Measurements from ENCODE around the gene TRAF2. TPM values are rescaled to one million over a fixed set of nuclear protein-coding genes. Genes with fewer than 3 reads are reported as not detected.

Gene TRAF2
- total RNA-seq, 1 experiment from 2014 or later: 29.2 TPM

DNA sequence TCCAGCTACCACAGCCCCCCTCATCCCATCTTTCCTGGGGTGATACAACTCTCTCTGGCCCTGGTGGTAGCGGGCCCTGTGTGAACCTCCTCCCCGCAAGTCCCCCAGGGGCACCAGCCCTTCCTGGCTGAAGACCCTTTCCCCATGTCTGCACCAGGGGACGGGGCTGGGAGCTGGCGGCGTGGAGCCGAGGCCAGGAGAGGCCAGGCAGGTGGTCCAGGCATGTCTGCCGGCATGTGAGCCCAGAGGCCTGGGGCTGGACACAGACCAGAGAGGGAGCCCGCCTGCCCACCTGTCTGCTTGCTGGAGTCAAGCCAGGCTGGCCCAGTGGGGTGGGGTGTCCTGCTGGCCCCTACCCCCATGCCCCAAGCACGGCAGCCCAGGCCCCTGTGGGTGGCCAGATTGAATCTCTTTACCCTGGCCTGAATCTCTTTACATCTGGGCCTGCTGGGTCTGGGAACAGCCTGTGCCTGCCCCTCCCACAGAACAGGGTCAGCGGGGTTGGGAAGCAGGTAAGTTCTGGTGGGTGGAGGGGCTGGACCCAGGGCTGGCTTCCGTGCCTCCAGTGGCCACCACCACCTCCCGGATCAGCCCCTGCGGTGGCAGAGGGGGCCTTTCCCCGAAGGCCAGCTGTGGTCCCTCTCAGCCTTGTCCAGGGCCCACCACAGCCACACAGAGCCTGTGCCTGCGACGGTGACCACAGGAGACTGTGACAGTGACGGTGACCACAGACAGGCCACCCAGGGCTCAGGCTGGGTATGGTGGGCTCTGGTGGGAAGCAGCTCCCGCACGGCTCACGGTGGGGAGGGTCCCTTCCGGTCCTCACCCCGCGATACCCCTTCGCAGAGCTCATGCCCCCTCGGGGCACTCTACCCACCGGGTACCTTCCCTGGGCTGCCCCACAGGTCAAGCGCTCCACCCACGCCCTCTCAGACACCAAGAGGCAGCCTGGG, 72.9 kb downstream of the TRAF2 start:
- H3K4me1 ChIP-seq (ENCODE audit: insufficient read depth, low read length, poor library complexity, severe bottlenecking): no peaks in the 10 kb centered on the region
- POLR2A ChIA-PET (ENCODE audit: low non-redundant PET): no interaction called here
- no peaks in the 10 kb centered on the region for H3K27me3 ChIP-seq (replicated peaks; ENCODE audit: insufficient read depth, low read depth, low read length, poor library complexity)
- no peak overlapping the region for H3K4me3 ChIP-seq (ENCODE audit: low read depth, low read length, poor library complexity, severe bottlenecking)
- no peak for DNase-seq (ENCODE audit: low spot score)
- no peak overlapping the region for H3K27ac ChIP-seq (ENCODE audit: low read depth, low read length, poor library complexity, severe bottlenecking)
- BruUV-seq (replicated peaks): no TSS peak
- CTCF ChIA-PET: no interaction called here
- H3K9me3 ChIP-seq (ENCODE audit: low read depth, low read length, poor library complexity, severe bottlenecking): no peaks in the 10 kb centered on the region
- intact Hi-C loops (cut with micrococcal nuclease; ENCODE audit: unreplicated experiment): no loop called here
- no peaks in the 10 kb centered on the region for H3K36me3 ChIP-seq (ENCODE audit: insufficient read depth, low read length, poor library complexity, severe bottlenecking)
- TF ChIP-seq, protein P1, sequence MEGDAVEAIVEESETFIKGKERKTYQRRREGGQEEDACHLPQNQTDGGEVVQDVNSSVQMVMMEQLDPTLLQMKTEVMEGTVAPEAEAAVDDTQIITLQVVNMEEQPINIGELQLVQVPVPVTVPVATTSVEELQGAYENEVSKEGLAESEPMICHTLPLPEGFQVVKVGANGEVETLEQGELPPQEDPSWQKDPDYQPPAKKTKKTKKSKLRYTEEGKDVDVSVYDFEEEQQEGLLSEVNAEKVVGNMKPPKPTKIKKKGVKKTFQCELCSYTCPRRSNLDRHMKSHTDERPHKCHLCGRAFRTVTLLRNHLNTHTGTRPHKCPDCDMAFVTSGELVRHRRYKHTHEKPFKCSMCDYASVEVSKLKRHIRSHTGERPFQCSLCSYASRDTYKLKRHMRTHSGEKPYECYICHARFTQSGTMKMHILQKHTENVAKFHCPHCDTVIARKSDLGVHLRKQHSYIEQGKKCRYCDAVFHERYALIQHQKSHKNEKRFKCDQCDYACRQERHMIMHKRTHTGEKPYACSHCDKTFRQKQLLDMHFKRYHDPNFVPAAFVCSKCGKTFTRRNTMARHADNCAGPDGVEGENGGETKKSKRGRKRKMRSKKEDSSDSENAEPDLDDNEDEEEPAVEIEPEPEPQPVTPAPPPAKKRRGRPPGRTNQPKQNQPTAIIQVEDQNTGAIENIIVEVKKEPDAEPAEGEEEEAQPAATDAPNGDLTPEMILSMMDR (conservative IDR thresholded peaks at IDR 0.05; ENCODE audit: low read depth, low read length): no peak
- no peak for TF ChIP-seq EZH2 (IDR thresholded peaks at IDR 0.05; ENCODE audit: borderline replicate concordance, low read depth, low read length, poor library complexity, severe bottlenecking)

DNA sequence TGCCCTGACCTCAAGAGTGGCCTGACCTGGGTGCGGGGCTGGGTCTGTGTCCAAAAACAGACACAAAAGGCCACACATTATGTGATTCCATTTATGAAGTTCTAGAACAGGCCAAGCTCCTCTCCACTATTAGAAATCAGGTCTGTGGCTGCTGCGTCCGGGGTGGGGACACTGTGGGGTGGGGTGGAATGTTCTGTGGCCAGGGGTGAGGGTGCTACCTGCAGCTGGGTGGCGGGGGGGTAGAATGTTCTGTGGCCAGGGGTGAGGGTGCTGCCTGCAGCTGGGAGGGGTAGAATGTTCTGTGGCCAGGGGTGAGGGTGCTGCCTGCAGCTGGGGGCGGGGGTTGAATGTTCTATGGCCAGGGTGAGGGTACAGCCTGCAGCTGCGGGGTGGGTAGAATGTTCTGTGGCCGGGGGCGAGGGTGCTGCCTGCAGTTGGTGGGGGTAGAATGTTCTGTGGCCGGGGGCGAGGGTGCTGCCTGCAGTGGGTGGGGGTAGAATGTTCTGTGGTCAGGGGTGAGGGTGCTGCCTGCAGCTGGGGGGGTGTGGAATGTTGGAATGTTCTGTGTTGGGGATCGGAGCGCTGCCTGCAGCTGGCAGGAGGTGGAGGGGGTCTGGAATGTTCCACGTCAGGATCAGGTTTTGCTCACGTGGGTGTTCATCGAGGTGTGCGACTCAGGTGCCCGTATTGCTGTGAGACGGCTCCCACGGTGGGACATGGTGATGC, 74.1 kb downstream of the TRAF2 start:
- H3K27ac ChIP-seq (ENCODE audit: low read depth, low read length, poor library complexity, severe bottlenecking): no peak overlapping the region
- no TSS peak for BruUV-seq (replicated peaks)
- CTCF ChIA-PET: no interaction called here
- H3K9me3 ChIP-seq (ENCODE audit: low read depth, low read length, poor library complexity, severe bottlenecking): no peaks in the 10 kb centered on the region
- no peaks in the 10 kb centered on the region for H3K4me1 ChIP-seq (ENCODE audit: insufficient read depth, low read length, poor library complexity, severe bottlenecking)
- POLR2A ChIA-PET (ENCODE audit: low non-redundant PET): no interaction called here
- no peaks in the 10 kb centered on the region for H3K27me3 ChIP-seq (replicated peaks; ENCODE audit: insufficient read depth, low read depth, low read length, poor library complexity)
- intact Hi-C loops (cut with micrococcal nuclease; ENCODE audit: unreplicated experiment): no loop called here
- H3K4me3 ChIP-seq (ENCODE audit: low read depth, low read length, poor library complexity, severe bottlenecking): no peak overlapping the region
- no peak for TF ChIP-seq EZH2 (IDR thresholded peaks at IDR 0.05; ENCODE audit: borderline replicate concordance, low read depth, low read length, poor library complexity, severe bottlenecking)
- TF ChIP-seq, protein P1 (conservative IDR thresholded peaks at IDR 0.05; ENCODE audit: low read depth, low read length): no peak
- no peaks in the 10 kb centered on the region for H3K36me3 ChIP-seq (ENCODE audit: insufficient read depth, low read length, poor library complexity, severe bottlenecking)
- no peak for DNase-seq (ENCODE audit: low spot score)

DNA sequence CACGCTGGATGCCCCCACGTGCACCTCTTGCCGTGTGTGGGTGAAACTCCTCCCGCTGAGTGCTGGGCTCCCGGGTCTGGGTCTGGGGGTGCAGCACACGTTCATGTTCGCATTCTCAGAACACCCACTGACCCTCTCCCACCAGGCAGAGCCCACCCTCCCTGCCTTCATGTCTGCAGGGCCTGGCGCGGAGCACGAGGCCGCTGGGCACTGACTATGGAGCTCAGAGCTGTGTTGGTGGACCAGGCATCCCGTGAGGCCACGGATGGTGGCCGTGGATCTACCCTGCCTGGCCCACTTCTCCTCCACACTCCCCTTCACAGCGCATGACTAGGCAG, 74.6 kb downstream of the TRAF2 start:
- POLR2A ChIA-PET (ENCODE audit: low non-redundant PET): no interaction called here

More for the DNA sequence above, 74.6 kb downstream of the TRAF2 start:
- Histone ChIP-seq H3K27ac (ENCODE audit: low read depth, low read length, poor library complexity, severe bottlenecking) (no peak overlapping the region), H3K4me1 (ENCODE audit: insufficient read depth, low read length, poor library complexity, severe bottlenecking) (peaks cover under 1% of the 10 kb centered on the region), H3K36me3 (ENCODE audit: insufficient read depth, low read length, poor library complexity, severe bottlenecking) (no peaks in the 10 kb centered on the region), H3K4me3 (ENCODE audit: low read depth, low read length, poor library complexity, severe bottlenecking) (no peak overlapping the region), H3K9me3 (ENCODE audit: low read depth, low read length, poor library complexity, severe bottlenecking) (no peaks in the 10 kb centered on the region), H3K27me3 (replicated peaks; ENCODE audit: insufficient read depth, low read depth, low read length, poor library complexity) (no peaks in the 10 kb centered on the region)
- no peak for TF ChIP-seq EZH2 (IDR thresholded peaks at IDR 0.05; ENCODE audit: borderline replicate concordance, low read depth, low read length, poor library complexity, severe bottlenecking)
- TF ChIP-seq, protein P1 (conservative IDR thresholded peaks at IDR 0.05; ENCODE audit: low read depth, low read length): no peak
- CTCF ChIA-PET: no interaction called here
- intact Hi-C loops (cut with micrococcal nuclease; ENCODE audit: unreplicated experiment): no loop called here
- BruUV-seq (replicated peaks): no TSS peak
- no peak for DNase-seq (ENCODE audit: low spot score)
